Measurements from ENCODE around the gene CCDC107.

GRCh38 chr9:35674025-35674361 is 15.9 kb downstream of the CCDC107 start:
- TF ChIP-seq CTCF (conservative IDR thresholded peaks at IDR 0.05; ENCODE audit: low read depth, low read length) (no peak), EZH2 (IDR thresholded peaks at IDR 0.05; ENCODE audit: borderline replicate concordance, low read depth, low read length, poor library complexity, severe bottlenecking) (no peak)
